GM12865 (cell line): ENCODE measurements around the gene RNF223.

ENCODE experiments used
- DNase-seq: peaks from one replicate; pipeline ENCODE4 v3.0.0; 2010; ENCODE audit warnings: low read depth
- H3K4me3 ChIP-seq: 2 replicates; pipeline ENCODE4 v1.5.1; 2011; ENCODE audit warnings: mild to moderate bottlenecking, low read depth, low read length, control low read depth
- TF ChIP-seq, protein P1 (sequence below): IDR thresholded peaks from 2 replicates; pipeline ENCODE4 v1.5.1; 2011; ENCODE audit warnings: low read length, control low read depth, low read depth, inconsistent platforms; ENCODE audit not compliant: insufficient read depth; ENCODE audit errors: missing control alignments

The RNF223 gene

GRCh38 chr1:1045129-1045528, 29.0 kb downstream of the RNF223 start:
- TF ChIP-seq, protein P1, sequence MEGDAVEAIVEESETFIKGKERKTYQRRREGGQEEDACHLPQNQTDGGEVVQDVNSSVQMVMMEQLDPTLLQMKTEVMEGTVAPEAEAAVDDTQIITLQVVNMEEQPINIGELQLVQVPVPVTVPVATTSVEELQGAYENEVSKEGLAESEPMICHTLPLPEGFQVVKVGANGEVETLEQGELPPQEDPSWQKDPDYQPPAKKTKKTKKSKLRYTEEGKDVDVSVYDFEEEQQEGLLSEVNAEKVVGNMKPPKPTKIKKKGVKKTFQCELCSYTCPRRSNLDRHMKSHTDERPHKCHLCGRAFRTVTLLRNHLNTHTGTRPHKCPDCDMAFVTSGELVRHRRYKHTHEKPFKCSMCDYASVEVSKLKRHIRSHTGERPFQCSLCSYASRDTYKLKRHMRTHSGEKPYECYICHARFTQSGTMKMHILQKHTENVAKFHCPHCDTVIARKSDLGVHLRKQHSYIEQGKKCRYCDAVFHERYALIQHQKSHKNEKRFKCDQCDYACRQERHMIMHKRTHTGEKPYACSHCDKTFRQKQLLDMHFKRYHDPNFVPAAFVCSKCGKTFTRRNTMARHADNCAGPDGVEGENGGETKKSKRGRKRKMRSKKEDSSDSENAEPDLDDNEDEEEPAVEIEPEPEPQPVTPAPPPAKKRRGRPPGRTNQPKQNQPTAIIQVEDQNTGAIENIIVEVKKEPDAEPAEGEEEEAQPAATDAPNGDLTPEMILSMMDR, result no peak
- no peak overlapping the region for H3K4me3 ChIP-seq
- no peak for DNase-seq

DNA sequence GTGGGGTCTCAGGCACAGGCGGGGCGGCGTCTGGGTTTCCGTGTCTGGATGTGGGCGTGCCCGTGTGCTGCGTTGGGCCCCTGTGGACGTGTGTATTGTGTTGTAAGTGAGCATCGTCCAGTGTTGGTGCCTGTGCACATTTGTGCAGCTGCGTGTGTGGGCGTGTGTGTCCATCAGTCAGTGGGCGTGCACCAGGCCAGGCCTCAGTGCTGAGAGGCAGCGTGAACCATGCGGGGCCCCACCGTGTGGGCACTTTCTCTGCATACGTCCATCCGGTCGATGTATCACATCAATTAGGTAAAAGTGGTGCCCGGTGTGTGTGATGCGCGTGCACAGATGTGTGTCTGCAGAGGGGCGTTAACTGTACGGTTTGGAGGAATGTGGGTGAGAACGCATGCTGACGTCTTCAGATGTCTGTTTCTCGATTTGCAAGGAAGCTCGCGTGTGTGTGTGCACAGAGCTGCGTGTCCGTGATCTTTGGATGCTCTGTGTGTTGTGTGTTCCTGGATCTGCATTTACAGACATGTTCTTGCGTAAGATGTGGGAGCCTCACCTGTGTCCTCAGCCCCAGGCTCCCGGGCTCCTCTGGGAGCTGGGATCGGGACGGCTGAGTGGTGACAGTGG, 29.5 kb downstream of the RNF223 start:
- no peak for DNase-seq
- H3K4me3 ChIP-seq, result no peak overlapping the region
- TF ChIP-seq, protein P1, result no peak

DNA sequence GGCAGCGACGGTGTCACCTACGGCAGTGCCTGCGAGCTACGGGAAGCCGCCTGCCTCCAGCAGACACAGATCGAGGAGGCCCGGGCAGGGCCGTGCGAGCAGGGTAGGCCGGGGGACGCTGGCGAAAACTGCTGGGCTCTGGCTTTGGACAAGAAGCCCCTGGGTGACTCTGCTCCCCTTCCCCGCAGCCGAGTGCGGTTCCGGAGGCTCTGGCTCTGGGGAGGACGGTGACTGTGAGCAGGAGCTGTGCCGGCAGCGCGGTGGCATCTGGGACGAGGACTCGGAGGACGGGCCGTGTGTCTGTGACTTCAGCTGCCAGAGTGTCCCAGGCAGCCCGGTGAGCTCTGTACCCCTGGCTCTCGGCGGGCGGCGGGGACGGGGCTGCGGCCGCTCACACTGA, 30.2 kb downstream of the RNF223 start:
- TF ChIP-seq, protein P1, result no peak
- no peak for DNase-seq
- no peak overlapping the region for H3K4me3 ChIP-seq

DNA sequence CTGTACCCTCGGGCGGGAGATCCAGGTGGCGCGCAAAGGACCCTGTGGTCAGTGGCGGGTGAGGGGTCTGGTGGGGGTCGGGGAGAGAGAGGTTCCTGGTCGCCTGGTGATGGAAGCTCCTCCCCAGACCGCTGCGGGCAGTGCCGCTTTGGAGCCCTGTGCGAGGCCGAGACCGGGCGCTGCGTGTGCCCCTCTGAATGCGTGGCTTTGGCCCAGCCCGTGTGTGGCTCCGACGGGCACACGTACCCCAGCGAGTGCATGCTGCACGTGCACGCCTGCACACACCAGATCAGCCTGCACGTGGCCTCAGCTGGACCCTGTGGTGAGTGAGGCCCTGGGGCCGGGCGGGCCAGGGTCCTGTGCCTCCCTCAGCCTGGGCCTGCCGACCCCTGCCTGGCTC, 30.7 kb downstream of the RNF223 start:
- TF ChIP-seq, protein P1, result no peak
- no peak for DNase-seq
- no peak overlapping the region for H3K4me3 ChIP-seq

DNA sequence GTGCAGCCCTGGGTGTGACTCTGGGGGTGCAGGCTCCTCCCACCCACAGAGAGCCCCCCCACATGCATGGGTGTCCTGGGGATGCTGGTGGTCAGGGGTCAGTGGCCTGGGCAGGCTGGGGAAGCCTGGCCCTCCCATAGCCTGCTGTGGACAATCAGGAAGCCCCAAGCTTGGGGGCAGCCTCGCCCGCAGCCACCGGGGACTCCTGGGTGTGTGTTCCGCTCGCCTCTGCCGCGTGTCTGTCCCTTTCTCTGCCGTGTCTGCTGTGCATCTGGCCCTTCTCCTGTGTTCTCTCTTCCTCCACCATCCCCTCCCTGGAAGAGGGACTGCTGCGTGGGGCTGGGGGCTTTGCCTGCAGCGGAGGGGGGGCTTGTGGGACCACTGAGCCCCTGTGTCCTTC, 31.3 kb downstream of the RNF223 start:
- TF ChIP-seq, protein P1, result no peak
- DNase-seq, result no peak
- no peak overlapping the region for H3K4me3 ChIP-seq

GRCh38 chr1:1041873-1042272, 32.2 kb downstream of the RNF223 start:
- no peak overlapping the region for H3K4me3 ChIP-seq
- TF ChIP-seq, protein P1, result no peak
- DNase-seq, result no peak

DNA sequence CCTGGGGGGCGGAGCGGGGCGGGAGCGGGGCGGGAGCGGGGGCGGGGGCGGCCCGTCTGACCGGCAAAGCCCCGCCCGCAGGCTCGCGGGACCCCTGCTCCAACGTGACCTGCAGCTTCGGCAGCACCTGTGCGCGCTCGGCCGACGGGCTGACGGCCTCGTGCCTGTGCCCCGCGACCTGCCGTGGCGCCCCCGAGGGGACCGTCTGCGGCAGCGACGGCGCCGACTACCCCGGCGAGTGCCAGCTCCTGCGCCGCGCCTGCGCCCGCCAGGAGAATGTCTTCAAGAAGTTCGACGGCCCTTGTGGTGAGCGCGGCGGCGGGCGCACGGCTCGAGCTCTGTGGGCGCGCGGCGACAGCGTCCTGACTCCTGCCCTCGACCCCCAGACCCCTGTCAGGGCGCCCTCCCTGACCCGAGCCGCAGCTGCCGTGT, 33.0 kb downstream of the RNF223 start:
- TF ChIP-seq, protein P1, result no peak
- DNase-seq, result no peak
- no peak overlapping the region for H3K4me3 ChIP-seq
